M059J (cell line): ENCODE data around the gene SIGLEC12. TPM values are rescaled to one million over a fixed set of nuclear protein-coding genes. Genes with fewer than 3 reads are reported as not detected.
"Not testable (repeated sequence)": the region's sequence is repeated elsewhere in the genome, so short reads cannot be mapped to it uniquely, and the experiment has no call there.

Experiments
- DNase-seq: peaks from one replicate; pipeline ENCODE4 v3.0.0-alpha.2; 2012; ENCODE audit warnings: low read depth
- total RNA-seq: library from RNA; depleted of rRNA; stranded (reverse); fragments of >200 nt; shearing (Covaris generic); gene quantifications from 2 replicates; pipeline ENCODE4 v1.2.3, GENCODE V29; 2014

SIGLEC12 gene
- total RNA-seq, 1 experiment from 2014 or later = not detected

DNA sequence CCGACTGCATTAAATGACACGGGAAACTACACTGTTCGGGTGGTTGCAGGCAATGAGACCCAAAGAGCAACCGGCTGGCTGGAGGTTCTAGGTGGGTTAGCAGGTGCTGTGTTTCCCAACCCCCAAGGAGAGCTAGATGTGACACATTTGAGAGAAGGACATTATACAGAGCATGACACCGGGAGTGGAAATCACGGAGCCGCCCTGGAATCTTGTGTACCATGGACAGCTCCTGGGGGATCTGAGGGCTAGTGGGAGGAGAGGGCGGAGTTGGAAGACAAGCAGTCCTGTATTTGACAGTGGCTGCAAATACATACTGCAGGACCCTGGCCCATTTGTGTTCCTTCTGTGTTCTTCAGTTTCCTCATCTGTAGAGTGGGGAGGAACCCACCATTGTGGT lies 21.0 kb downstream of the SIGLEC12 start:
- DNase-seq = peak; percentile 7

DNA sequence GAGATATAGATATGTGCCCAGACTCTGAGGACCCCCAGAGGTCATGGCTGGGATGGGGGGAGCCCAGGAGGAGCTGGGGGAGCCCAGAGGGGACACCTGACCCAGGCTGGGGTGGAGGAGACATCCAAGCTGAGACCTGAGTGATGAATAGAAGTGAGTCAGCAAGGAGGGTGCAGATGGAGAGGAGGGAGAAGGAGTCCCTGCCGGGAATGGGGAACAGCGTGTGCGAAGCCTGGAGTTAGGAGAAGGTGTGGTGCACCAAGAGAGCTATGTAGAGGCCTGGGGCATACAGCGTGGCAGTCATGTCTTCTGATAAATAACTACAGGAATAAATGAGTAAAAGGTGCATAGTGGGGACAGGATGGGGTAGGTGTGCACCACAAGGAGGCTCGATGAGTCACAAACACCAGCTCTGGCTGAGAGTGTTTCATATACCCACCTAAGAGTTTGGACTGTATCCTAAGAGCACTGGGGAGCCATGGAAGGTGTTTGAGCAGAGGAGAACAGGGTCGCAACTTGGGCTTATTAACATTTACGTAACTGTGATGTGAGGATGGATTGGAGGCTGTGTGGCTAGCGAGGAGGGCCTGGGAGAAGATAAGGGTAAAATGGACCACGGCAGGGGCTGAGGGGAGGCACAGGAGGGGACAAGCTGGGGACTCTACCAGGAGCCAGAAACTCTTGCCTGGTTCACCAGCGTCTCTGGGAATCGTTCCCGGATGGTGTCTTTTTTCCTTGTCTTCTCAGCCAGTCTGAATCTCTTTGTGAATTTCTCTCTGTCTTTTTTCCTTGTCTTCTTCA lies 21.9 kb downstream of the SIGLEC12 start:
- DNase-seq = no peak

DNA sequence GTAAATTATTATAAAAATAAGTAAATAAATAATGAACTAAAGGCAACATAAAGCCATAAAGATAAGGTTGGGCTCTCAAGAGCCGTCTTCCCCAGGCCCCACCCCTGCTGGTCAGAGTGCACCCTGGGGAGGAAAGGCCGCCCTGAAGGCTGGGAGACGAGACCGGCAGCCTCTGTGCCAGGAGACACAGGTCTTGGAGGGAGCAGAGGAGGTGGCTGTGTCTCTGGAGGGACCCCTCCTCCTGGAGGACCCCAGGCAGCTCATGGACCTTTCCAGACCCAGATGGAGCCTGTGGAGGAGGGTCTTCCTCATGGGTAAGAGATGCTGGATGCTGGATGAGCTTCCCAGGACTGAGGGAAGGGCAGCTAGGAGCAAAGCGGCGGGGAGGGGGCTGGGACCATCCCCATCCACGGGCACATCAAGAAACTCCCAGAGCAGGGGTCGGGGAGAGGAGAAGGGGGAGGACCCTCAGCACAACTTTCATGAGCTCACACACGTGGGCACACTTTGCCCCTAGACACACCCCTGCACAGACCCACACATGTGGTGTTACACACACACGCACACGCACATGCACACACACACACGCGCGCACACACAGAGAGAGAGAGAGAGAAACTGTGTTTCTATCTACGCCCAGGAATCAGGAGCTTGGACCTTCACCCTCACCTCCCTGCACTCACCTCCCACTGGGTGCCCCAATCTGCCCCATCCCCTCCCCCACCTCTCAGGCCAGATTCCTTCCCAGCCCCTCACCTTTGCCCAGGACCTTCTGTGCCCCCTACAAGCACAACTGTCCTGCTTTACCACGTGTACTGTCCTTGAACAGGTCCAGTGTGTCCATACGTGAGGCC lies 23.0 kb downstream of the SIGLEC12 start, which contains the start of gene CEACAM18:
CEACAM18 (plus strand) TSS at position 159 of the 854 bp plus-strand sequence.
- no peak for DNase-seq

DNA sequence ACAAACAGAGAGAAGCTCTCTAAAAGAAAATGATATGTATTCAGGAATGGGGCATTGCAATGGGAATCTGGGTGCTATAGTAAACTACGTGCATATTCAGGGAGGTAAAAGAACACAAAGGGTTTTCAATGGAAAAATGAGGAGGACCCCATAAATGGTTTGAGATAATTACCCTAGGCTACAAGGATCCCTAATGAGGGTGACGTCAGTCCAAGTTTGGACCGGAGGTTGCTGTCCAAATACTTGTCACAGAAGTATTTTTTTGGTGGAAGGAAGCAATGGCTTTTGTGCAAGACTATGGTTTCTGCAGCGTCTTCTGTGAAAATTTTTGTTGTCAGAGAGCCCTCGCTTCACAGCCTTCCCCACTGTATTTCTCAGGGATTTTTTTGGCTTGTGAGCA lies 24.3 kb downstream of the SIGLEC12 start:
- DNase-seq = no peak

- DNase-seq = no peak
Observed at GRCh38 chr19:51476164-51476563, 25.4 kb downstream of the SIGLEC12 start.

- peak; percentile 55 for DNase-seq
Observed at GRCh38 chr19:51473009-51473707, 28.4 kb downstream of the SIGLEC12 start.

DNA sequence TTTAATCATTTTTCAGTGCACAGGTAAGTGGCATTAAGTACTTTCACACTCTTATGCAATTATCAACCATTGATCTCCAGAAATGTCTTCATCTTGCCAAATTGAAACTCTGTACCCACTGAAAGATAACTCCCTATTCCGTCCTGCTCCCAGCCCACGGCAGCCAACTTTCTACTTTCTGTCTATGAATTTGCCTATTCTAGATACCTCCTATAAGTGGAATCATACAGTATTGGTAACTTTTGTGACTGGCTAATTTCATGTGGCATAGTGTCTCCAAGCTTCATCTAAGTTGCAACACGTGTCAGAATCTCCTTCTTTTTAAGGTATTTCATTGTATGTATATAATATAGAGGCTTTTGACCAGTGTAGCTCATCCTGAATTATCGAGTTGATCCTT lies 29.0 kb downstream of the SIGLEC12 start:
- no peak for DNase-seq

- DNase-seq = no peak
Observed at GRCh38 chr19:51471527-51471926, 30.1 kb downstream of the SIGLEC12 start.

GRCh38 chr19:51470966-51471365 lies 30.6 kb downstream of the SIGLEC12 start:
- DNase-seq = no peak

DNA sequence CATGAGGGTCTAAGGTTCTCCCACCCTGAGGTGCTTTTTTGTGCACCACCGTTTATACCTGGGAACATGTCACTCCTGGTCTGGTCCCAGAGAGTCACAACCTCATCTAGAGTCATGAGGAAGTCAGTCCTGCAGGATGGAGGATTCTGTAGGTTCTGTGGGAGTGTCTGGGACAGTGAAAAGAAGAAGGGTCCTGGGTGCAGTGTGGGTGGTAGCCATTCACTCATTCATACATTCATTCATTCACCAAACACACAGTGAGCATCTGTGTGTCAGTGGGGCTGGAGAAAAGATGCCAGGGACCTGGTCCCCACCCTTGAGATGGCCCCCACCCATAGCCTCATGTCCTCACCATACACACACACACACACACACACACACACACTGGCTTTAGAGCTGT lies 32.0 kb downstream of the SIGLEC12 start:
- no peak for DNase-seq

DNA sequence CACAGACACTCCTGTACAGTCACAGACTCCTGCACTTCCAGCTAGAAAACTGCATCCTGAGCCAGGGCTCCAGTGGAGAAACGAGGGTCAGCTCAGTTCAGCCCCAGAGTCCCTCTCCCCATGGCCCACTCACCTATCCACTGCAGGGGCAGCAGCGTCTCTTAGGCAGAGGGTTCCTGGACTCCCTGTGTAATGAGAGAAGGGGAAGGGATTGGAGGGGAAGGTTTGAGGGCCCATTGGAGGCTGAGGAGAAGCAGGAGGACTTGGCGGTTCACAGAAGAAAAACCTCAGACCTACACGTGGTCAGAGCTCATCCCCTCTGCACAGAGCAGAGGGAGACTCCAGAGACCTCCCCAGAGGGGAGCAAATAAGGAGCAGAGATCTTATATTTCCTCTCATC lies 32.4 kb downstream of the SIGLEC12 start:
- no peak for DNase-seq

- no peak for DNase-seq
Observed at GRCh38 chr19:51468545-51468920, 33.1 kb downstream of the SIGLEC12 start.

DNA sequence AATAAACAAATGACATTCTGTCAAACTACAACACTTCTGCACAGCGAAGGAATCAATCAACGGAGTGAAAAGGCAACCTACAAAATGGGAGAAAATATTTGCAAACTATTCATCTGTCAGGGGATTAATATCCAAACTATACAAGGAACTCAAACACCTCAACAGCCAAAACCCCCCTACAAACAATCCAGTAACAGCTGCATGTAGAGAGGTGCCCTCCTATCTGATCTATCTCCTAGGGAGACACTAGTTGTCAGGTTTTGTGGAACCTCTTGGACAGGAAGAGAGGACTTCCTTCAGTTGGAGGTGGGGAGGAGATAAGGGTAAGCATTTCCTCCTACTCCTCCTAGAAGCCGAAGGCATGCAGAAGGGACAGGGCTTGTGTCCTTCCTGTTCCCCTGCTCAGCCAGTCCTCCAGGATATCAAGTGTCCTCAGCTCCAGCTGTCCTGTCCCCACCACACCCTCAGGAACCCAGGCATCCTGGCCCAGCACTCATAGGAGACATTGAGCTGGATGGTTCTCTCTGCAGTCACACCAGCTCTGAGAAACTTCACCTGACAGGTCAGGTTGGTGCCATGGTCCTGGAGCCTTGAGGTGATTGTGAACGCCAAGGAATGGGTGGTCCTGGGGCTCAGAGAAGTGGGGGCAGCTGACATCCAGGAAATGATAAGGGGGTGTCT lies 33.6 kb downstream of the SIGLEC12 start:
- no peak for DNase-seq

- DNase-seq = no peak
Observed at GRCh38 chr19:51466723-51467122, 34.9 kb downstream of the SIGLEC12 start.

GRCh38 chr19:51463976-51464581 lies 37.5 kb downstream of the SIGLEC12 start:
- not testable (repeated sequence) for DNase-seq

DNA sequence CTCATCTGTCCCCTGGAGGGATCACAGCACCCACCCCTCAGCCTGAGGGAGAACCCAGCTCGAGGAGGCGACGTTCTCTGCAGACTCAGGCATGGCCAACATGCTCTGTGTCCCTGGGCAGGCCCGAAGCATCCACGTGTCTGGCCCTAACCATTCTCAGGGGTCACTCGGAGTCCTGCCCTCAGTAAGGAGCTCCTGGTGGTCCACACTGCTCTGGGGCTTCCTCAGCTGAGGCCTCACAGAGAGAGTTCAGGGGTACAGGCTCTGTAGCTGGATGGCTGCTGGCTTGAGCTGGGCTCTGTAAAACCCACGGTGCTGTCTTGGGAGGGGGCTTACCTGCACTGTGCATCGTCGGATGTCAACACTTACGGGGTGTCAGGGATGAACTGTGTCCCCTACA lies 38.9 kb downstream of the SIGLEC12 start:
- DNase-seq = no peak

- no peak for DNase-seq
Observed at GRCh38 chr19:51462276-51462675, 39.3 kb downstream of the SIGLEC12 start.

DNA sequence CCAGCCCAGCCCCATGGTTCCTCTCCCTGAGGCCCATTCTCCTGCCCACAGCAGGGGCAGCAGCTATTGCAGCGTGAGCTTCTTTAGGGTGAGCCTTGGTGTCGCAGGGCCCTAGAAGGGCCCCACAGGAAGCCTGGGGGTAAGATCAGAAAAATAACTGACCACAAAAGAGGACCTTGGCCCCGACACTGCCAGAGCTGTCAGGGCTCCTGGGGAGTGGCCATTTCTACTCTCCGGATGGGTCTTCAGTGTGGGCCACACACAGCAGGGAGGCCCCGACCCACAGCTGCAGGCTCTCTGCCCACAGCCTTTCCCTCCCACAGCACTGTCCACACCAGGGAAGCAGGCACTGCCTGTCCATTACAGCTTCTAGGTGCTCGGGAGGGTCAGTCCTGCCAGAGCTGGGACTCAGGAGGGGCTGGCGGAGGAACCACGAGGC lies 39.9 kb downstream of the SIGLEC12 start:
- DNase-seq = no peak

GRCh38 chr19:51460164-51460992 lies 41.2 kb downstream of the SIGLEC12 start:
- DNase-seq = peak; percentile 20

GRCh38 chr19:51458899-51459505 lies 42.6 kb downstream of the SIGLEC12 start:
- no peak for DNase-seq
